K562 (cell line): ENCODE measurements around the gene GPR162. TPM values are rescaled to one million over a fixed set of nuclear protein-coding genes. Genes with fewer than 3 reads are reported as not detected.
A peak's percentile ranks its signal among the peaks of the same experiment; 100 is the strongest.

Experiments
- CCAR2 ChIP-seq: fragments of 200-400 bp; formaldehyde crosslinking; IDR thresholded peaks from 2 replicates; pipeline ENCODE4 v1.6.1; 2017; ENCODE audit warnings: mild to moderate bottlenecking, low read depth, low read length
- CREM ChIP-seq: IDR thresholded peaks from 2 replicates; pipeline ENCODE4 v1.6.1; 2014; ENCODE audit warnings: antibody characterized with exemption, low read depth
- CTCF ChIP-seq, 3 experiments: IDR thresholded peaks in 2 of 3; conservative IDR thresholded peaks in 1 of 3; 2 replicates each; pipeline ENCODE4 v1.5.1; 2011 to 2012; ENCODE audit warnings: low read length in 3 of 3, mild to moderate bottlenecking in 3 of 3, control low read depth in 2 of 3, improper control_type of control experiment in 1 of 3, inconsistent platforms in 1 of 3, low read depth in 1 of 3, mixed read lengths in 1 of 3, moderate library complexity in 1 of 3; ENCODE audit not compliant: insufficient read depth in 2 of 3
- CXXC5 ChIP-seq: fragments of 250-450 bp; sonication (Bioruptor Pico); IDR thresholded peaks from 2 replicates; pipeline ENCODE4 v1.8.0; 2022; ENCODE audit warnings: inconsistent platforms, mild to moderate bottlenecking, moderate library complexity
- ELF2 ChIP-seq: fragments of 250-450 bp; sonication (Bioruptor Pico); IDR thresholded peaks from 2 replicates; pipeline ENCODE4 v1.5.0; 2021; ENCODE audit warnings: mild to moderate bottlenecking
- EP400 ChIP-seq: fragments of 450-650 bp; IDR thresholded peaks from 2 replicates; pipeline ENCODE4 v1.6.1; 2017; ENCODE audit warnings: antibody characterized with exemption, mild to moderate bottlenecking, moderate library complexity
- FOXM1 ChIP-seq, 2 experiments: fragments of 450-650 bp in 1 of 2; sonication (generic) in 1 of 2; formaldehyde crosslinking in 1 of 2; IDR thresholded peaks; 2 replicates each; pipeline versions ENCODE4 v1.6.1 to v1.9.0; 2017 to 2022; ENCODE audit warnings: low read depth in 2 of 2, mild to moderate bottlenecking in 2 of 2, missing genetic modification reagents in 1 of 2, moderate library complexity in 1 of 2
- MAX ChIP-seq: sonication (generic); formaldehyde crosslinking; IDR thresholded peaks from 2 replicates; pipeline ENCODE4 v1.9.0; 2022; ENCODE audit warnings: mild to moderate bottlenecking, missing genetic modification reagents
- MBD2 ChIP-seq: sonication (generic); IDR thresholded peaks from 2 replicates; pipeline ENCODE4 v1.6.1; 2016; ENCODE audit warnings: low read depth, borderline replicate concordance
- NFIX ChIP-seq: fragments of 250-450 bp; sonication (Bioruptor Pico); IDR thresholded peaks from 2 replicates; pipeline ENCODE4 v1.4.0; 2020; ENCODE audit warnings: low read depth, mild to moderate bottlenecking, moderate library complexity
- PML ChIP-seq: IDR thresholded peaks from 2 replicates; pipeline ENCODE4 v1.6.1; 2012; ENCODE audit warnings: low read length, inconsistent platforms
- POLR2AphosphoS2 ChIP-seq: IDR thresholded peaks from 2 replicates; pipeline ENCODE4 v1.6.1; 2012; ENCODE audit warnings: low read length, improper control_type of control experiment
- POLR2B ChIP-seq: fragments of 450-650 bp; IDR thresholded peaks from 2 replicates; pipeline ENCODE4 v1.6.1; 2018; ENCODE audit warnings: low read depth; ENCODE audit not compliant: partially characterized antibody
- SETDB1 ChIP-seq: IDR thresholded peaks from one replicate; pipeline ENCODE4 v1.6.1; 2012; ENCODE audit warnings: low read length, control low read depth, inconsistent platforms
- SNRNP70 ChIP-seq: fragments of 200-400 bp; formaldehyde crosslinking; optimal IDR thresholded peaks from 2 replicates; pipeline ENCODE3; 2017; ENCODE audit warnings: low read depth, low read length
- SRSF1 ChIP-seq: fragments of 200-400 bp; formaldehyde crosslinking; IDR thresholded peaks from 2 replicates; pipeline ENCODE4 v1.6.1; 2017; ENCODE audit warnings: mild to moderate bottlenecking, low read depth, low read length, moderate library complexity
- VEZF1 ChIP-seq: fragments of 200-800 bp; sonication (Bioruptor generic); IDR thresholded peaks from 2 replicates; pipeline ENCODE4 v1.6.1; 2017; ENCODE audit warnings: missing genetic modification characterization, missing compliant biosample characterization
- ZBTB1 ChIP-seq: sonication (generic); formaldehyde crosslinking; IDR thresholded peaks from 2 replicates; pipeline ENCODE4 v1.8.1; 2023; ENCODE audit warnings: missing genetic modification reagents, low read depth, mild to moderate bottlenecking, borderline replicate concordance
- ZNF174 ChIP-seq: fragments of 250-450 bp; sonication (Bioruptor Pico); IDR thresholded peaks from 2 replicates; pipeline ENCODE4 v1.4.0; 2020; ENCODE audit warnings: mild to moderate bottlenecking
- ZNF639 ChIP-seq, 2 experiments: fragments of 200-800 bp in 1 of 2; sonication (Bioruptor generic) in 1 of 2; sonication (generic) in 1 of 2; formaldehyde crosslinking in 1 of 2; IDR thresholded peaks in 1 of 2; conservative IDR thresholded peaks in 1 of 2; 2 replicates each; pipeline versions ENCODE4 v1.5.0 to v1.6.1; 2016 to 2020; ENCODE audit warnings: missing compliant biosample characterization in 1 of 2, missing genetic modification characterization in 1 of 2, missing genetic modification reagents in 1 of 2
- ZNF77 ChIP-seq: fragments of 250-450 bp; sonication (Bioruptor Pico); IDR thresholded peaks from 2 replicates; pipeline ENCODE4 v1.5.0; 2020
- polyA plus RNA-seq, 8 experiments: library from polyadenylated mRNA; depleted of rRNA in 4 of 8; stranded (reverse) in 5 of 8; unstranded in 3 of 8; fragments of >200 nt; fragmentation: Nextera tagmentation in 2 of 8; fragmentation: Illumina TruSeq in 1 of 8; extraction: Ambion mirVana in 2 of 8; extraction: Trizol in 1 of 8; gene quantifications; 2 replicates each; pipeline versions ENCODE4 v1.2.1 to v1.2.3, GENCODE V29; 2011 to 2014; ENCODE audit warnings: inconsistent platforms in 1 of 8, missing spikeins in 1 of 8
- total RNA-seq, 7 experiments: library from RNA; depleted of rRNA in 6 of 7; stranded (reverse); fragments of >200 nt in 6 of 7; fragmentation: Illumina TruSeq in 2 of 7; extraction: Trizol in 2 of 7; gene quantifications; 2 replicates each; pipeline versions ENCODE4 v1.2.1 to v1.2.3, GENCODE V29; 2011 to 2021; ENCODE audit warnings: low replicate concordance in 1 of 7

GPR162 gene
- total and polyA plus RNA-seq, 9 of the 15 experiments (the other 6 are each of a cell fraction or from before 2014, with no cell fraction given), result 0.65 to 1.8 (median 1.1) TPM; not detected in 2

- TF ChIP-seq VEZF1 (CRISPR knock-in tag) (peak; percentile 49), ELF2 (CRISPR knock-in tag) (no peak), SETDB1 (no peak), SRSF1 (no peak), FOXM1 (IDR thresholded peaks at IDR 0.05; ENCODE audit: low read depth) (no peak), FOXM1 (CRISPR knock-in tag; IDR thresholded peaks at IDR 0.05; ENCODE audit: low read depth) (no peak), CTCF (IDR thresholded peaks at IDR 0.05 in 2 of 3, conservative IDR thresholded peaks at IDR 0.05 in 1 of 3; ENCODE audit: insufficient read depth in 2 of 3, low read depth in 1 of 3, low read length in 3 of 3) (peak; percentile 81 to 87 (median 86)), ZNF77 (CRISPR knock-in tag) (no peak), POLR2B (peak; percentile 10), NFIX (CRISPR knock-in tag) (no peak), MBD2 (no peak), CCAR2 (no peak), EP400 (no peak), CREM (peak; percentile 74), ZNF639 (CRISPR knock-in tag; conservative IDR thresholded peaks at IDR 0.05 in 1 of 2, IDR thresholded peaks at IDR 0.05 in 1 of 2) (no peak), ZNF174 (CRISPR knock-in tag) (no peak), ZBTB1 (CRISPR knock-in tag) (no peak), CXXC5 (CRISPR knock-in tag) (peak; percentile 63), PML (no peak), SNRNP70 (peak; percentile 36), MAX (CRISPR knock-in tag) (peak; percentile 78), POLR2AphosphoS2 (peak; percentile 66; the same call in 1 of the 2 replicates)
Observed at GRCh38 chr12:6872073-6873048, 50.7 kb downstream of the GPR162 start (continued).
